ENCODE results near the gene CNNM2.

DNA sequence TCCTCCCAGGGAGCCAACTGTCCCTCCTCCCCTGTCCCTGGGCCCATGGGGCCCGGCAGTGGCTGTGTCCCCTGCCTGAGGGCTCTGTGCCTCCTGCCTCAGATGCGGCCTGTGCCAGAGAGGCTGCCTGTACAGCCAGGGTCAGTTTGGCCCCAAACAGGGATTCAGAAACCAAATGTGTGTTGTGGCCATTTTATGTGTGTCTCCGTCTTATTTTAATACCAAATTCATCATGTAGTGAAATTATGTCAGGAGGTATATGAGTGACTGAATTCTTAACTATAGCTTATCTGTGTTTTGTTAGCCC lies 160.2 kb downstream of the CNNM2 start:
- TF ChIP-seq POLR2A (IDR thresholded peaks at IDR 0.05; ENCODE audit: borderline replicate concordance, extremely low read depth, insufficient read depth, insufficient read length): no peak
- TF ChIP-seq, protein P1, sequence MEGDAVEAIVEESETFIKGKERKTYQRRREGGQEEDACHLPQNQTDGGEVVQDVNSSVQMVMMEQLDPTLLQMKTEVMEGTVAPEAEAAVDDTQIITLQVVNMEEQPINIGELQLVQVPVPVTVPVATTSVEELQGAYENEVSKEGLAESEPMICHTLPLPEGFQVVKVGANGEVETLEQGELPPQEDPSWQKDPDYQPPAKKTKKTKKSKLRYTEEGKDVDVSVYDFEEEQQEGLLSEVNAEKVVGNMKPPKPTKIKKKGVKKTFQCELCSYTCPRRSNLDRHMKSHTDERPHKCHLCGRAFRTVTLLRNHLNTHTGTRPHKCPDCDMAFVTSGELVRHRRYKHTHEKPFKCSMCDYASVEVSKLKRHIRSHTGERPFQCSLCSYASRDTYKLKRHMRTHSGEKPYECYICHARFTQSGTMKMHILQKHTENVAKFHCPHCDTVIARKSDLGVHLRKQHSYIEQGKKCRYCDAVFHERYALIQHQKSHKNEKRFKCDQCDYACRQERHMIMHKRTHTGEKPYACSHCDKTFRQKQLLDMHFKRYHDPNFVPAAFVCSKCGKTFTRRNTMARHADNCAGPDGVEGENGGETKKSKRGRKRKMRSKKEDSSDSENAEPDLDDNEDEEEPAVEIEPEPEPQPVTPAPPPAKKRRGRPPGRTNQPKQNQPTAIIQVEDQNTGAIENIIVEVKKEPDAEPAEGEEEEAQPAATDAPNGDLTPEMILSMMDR (IDR thresholded peaks at IDR 0.05 in 2 of 3, conservative IDR thresholded peaks at IDR 0.05 in 1 of 3; ENCODE audit: borderline replicate concordance in 1 of 3, insufficient read depth in 1 of 3, low read depth in 2 of 3, low read length in 2 of 3): no peak
- no peak for TF ChIP-seq EZH2 (IDR thresholded peaks at IDR 0.05)
- no peak for TF ChIP-seq CEBPB (IDR thresholded peaks at IDR 0.05; ENCODE audit: low read depth)
- TF ChIP-seq POLR2AphosphoS5 (IDR thresholded peaks at IDR 0.05; ENCODE audit: low read depth, low read length): no peak
- TF ChIP-seq, protein P2, sequence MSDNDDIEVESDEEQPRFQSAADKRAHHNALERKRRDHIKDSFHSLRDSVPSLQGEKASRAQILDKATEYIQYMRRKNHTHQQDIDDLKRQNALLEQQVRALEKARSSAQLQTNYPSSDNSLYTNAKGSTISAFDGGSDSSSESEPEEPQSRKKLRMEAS (IDR thresholded peaks at IDR 0.05): no peak
- TF ChIP-seq ELF1 (IDR thresholded peaks at IDR 0.05; ENCODE audit: borderline replicate concordance, low read depth): no peak
